HG03575 (cell line): ENCODE data around the gene NR6A1.
"Not testable (repeated sequence)": the region's sequence is repeated elsewhere in the genome, so short reads cannot be mapped to it uniquely, and the experiment has no call there.

Experiments used
- ATAC-seq: cut with Tn5 transposase; IDR thresholded peaks from one replicate; pipeline ENCODE4 v1.9.1; 2021; ENCODE audit not compliant: unreplicated experiment, insufficient number of reproducible peaks, low FRiP score; ENCODE audit errors: extremely low read depth

The NR6A1 gene

DNA sequence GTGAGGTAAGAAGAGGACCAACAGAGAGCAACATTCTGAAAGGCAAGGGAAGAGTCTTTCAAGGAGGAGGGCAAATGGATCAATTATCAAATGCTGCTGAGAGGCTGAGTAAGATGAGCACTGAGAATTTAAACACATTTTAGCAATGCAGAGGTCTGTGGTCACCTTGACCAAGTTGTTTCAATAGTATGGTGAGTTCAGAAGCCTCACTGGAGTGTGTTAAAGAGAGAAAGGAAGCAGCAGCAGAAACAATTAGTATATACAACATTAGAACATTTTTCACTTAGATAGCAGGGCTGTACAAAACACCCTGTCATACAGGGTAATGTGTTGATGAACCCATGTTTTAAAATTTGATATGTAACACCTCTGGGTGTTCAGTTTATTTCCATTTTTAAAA, 131.5 kb downstream of the NR6A1 start:
- no peak for ATAC-seq

DNA sequence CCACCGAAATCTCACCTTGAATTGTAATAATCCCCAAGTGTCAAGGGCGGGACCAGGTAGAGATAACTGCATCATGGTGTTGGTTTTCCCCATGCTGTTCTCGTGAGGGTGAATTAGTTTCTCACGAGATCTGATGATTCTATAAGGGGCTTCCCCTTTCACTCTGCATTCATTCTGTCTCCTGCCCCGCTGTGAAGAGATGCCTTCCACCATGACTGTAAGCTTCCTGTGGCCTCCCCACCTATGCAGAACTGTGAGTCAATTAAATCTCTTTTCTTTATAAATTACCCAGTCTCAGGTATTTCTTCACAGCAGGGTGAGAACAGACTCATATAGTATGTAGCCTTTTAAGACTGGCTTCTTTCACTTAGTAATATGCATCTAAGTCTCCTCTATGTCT, 135.8 kb downstream of the NR6A1 start:
- ATAC-seq: no peak

DNA sequence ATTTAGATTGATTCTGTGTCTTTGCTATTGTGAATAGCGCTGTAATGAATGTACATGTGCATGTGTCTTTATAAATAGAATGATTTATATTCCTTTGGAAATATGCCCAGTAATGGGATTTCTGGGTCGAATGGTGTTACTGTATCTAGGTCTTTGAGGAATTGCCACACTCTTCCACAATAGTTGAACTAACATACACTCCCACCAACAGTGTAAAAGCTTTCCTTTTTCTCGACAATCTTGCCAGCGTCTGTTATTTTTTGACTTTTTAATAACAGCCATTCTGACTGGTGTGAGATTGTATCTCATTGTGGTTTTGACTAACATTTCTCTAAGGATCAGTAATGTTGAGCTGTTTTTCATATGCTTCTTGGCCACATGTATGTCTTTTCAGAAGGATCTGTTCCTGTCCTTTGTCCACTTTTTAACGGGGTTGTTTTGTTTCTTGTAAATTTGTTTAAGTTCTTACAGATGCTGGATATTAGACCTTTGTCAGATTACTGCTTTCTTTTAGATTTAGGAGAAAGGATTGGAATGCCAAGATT, 139.0 kb downstream of the NR6A1 start:
- ATAC-seq: no peak

- ATAC-seq: no peak
These were observed 139.8 kb downstream of the NR6A1 start for GRCh38 chr9:124631326-124631725.

DNA sequence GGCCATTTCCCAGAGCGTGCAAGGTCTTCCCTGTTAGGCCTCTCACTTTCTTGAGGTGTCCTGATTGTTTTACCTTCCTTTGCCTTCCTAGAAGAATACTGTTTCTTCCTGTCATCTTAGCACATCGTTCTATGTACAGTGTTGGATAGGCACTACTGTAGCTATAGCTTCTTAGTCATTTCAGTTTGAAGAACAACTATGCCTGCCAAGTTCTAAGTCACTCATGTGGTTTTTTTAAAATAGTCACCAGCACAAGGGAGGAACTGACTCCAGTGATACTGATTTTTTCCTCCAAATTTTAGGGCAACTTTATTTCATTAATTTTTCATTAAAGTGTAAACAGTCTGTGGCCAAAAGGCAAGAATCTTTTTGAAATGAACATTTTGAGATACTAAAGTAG, 141.5 kb downstream of the NR6A1 start:
- ATAC-seq: no peak

DNA sequence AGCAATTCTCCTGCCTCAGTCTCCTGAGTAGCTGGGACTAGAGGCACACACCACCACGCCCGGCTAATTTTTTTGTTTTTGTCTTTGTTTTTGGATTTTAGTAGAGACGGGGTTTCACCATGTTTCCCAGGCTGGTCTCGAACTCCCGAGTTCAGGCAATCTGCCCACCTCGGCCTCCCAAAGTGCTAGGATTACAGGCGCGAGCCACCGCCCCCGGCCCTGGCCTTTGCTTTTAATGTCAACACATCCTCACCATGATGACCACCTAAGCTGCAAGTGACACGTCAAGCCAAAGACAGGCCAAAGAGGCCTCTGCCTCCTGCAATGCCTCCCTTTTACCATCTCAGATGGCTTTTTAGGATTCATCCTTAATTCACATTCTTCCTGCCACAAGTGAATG, 142.4 kb downstream of the NR6A1 start:
- ATAC-seq: no peak

DNA sequence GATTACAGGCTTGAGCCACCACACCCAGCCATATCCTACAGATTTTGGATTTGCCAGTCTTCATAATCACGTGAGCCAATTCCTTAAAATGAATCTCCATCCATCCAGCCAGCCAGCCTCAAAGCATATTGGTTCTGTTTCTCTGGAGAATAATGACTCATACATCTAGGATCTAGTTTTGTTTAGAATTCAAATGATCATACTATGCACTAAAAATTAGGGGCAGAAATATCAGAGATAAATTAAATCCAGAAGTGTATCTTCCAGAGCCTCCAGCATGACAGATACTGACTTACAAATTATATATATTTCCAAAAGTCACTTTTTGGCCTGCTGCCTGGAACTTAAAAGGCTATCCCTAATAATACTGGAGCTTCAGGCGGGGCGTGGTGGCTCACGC, 144.8 kb downstream of the NR6A1 start:
- no peak for ATAC-seq

GRCh38 chr9:124625087-124625486, 146.0 kb downstream of the NR6A1 start:
- no peak for ATAC-seq

DNA sequence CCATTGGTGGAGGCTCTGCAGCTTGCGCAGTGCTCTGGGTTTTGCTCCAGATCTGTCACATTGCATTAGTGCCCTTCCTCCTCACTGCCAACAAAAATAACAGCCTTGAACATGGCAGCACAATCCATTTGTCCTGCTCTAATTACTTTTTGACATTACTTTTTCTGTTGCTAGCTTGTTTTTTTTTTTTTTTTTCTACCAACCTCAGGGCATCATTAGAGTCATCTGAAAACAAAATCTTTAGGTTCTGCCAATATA, 146.4 kb downstream of the NR6A1 start:
- ATAC-seq: no peak

DNA sequence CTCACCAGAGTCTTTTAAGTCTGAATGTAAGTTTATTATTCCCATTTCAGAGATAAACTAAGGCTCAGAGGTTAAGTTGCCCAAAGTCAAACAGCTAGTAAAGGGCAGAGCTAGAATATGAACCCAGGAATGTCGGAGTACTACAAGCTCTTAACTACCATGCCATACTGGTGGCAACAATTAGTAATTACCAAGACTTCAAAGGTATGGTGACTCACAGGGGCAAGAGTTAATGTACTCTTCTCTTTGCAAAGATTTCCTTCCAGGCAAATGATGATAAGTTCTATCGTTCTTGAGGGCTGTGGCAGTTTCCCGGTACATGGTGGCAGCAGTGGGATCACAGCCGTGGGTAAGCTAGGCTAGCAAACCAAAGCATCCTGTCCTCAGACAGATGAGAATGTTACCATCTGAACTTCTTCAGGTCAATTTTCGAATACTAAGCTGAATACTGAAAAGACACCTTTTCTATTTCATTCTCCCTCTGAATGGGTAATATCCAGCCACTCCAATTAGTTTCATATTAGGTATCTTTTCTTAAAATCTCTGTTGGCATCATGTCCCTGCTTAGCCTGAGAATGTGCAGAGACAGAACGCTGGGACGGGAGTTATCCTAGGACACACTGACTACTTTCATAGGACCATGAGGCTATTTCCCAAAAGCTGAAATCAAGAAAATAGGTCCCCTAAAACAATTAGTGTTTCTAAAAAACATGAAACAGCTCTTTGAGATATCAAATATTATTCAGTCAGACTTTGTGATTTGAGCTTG, 147.0 kb downstream of the NR6A1 start:
- ATAC-seq: no peak

- no peak for ATAC-seq
These were observed 148.2 kb downstream of the NR6A1 start for GRCh38 chr9:124622882-124623281.

GRCh38 chr9:124621371-124622328, 149.5 kb downstream of the NR6A1 start:
- no peak for ATAC-seq

- ATAC-seq: no peak
These were observed 152.6 kb downstream of the NR6A1 start for GRCh38 chr9:124618476-124618875.

DNA sequence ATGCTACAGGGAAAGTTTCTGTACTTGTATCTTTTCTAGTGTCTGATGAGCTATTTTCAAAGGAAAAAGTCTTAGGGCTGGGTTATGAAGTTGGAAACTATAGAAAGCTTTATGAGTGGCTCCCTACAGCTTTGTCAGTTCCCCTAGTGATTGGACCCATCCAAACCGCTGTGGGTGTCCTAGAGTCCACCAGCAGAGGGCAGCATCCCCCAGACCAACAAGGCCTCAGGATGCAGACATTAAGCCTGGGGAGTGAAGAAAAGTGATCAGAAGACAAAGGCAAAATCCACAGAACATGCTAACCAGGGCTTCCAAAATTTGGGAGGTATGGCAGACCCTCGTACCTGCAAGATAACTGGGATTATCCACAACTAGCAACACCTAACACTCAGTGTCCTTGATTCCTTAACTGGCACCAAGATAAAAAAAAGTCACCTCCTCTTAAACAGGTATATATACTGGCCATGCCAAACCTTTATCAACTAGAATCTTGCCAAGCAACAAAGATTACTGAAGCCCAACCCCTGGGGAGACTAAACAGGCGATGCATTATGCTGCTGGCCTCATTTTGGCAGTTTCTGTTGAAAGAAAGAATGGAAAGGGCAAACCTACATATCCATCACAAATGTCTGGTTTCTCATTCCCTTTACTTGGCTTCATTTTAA, 153.5 kb downstream of the NR6A1 start:
- no peak for ATAC-seq

DNA sequence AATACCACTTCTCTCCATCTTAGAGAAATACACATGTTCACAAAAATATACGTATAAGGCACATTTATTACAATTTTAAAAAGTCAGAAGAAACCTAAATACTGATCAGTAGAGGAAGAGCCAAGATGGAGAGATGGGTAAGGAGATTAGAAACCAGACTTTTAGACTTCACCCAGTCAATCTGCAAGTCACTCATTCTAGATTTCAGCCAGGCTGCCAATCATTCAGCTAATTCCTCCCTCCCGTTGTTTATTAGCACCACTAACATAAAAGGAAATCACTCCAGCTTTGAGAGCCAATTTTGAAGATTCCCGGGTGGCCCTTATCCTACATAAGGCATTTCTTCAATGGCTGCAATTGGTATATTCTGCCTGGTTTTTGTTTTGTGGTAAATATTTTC, 154.2 kb downstream of the NR6A1 start:
- no peak for ATAC-seq

DNA sequence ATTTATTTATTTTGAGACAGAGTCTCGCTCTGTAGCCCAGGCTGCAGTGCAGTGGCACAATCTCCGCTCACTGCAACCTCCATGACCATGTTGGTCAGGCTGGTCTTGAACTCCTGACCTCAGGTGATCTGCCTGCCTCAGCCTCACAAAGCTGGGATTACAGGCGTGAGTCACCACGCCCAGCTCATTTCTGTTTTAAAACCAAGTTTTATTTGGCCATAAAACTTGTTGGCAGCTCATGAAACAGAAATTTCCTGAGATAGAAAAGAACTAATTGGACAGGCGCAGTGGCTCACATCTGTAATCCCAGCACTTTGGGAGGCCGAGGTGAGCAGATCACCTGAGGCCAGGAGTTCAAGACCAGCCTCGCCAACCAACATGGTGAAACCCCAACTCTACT, 155.3 kb downstream of the NR6A1 start:
- not testable (repeated sequence) for ATAC-seq

DNA sequence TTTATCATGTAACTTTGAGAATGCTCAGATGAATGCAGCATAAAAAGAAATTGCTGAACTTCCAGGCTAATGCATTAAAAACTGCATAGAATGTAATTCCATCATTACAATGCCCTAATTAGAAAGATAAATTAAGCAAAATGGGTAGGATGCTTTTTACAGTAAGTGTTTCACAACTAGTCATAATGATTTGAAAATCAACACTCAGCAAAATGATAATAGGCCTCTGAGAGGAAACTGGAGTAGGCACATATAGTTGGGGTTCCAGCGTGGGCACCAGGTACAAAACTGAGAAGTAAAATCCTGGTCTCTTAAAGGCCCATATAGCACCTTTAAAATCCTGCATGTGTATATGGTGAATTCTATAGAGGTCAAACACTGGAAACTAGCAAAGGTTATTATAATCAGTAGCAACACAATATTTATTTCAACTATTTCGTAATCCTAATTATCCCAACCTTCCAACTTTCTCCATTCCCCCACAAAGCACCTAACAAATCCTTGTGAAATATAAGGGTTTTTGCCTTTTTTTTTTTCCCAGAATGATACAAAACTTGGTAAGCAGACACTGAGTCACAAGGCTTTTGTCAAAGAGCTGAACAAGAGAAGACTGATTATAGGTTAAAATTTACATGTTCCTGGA, 155.9 kb downstream of the NR6A1 start:
- ATAC-seq: no peak

DNA sequence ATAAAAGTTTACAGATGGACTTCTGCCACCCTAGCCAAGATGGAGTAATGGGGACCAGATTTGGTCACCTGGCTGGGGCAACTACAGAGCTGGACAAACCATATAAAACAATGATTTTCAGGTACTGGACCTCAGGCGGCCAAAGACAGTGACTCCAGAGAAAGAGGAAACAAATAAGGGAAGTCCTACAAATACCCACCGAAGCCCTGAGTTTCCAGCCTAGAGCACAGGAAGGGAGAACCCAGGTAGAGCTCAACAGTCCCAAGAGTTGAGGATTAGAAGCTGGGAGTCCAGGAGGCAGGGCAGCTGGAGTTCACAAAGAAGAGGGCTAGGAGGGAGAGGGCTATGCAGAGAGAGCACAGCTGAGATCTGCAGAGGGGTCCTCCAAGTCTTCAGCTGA, 157.3 kb downstream of the NR6A1 start:
- ATAC-seq: no peak

GRCh38 chr9:124611106-124611505, 160.0 kb downstream of the NR6A1 start:
- no peak for ATAC-seq
